GM12865 (cell line): Measurements from ENCODE around the gene GRK5.
"Not testable (repeated sequence)": the region's sequence is repeated elsewhere in the genome, so short reads cannot be mapped to it uniquely, and the experiment has no call there.

Experiments
- DNase-seq: peaks from one replicate; pipeline ENCODE4 v3.0.0; 2010; ENCODE audit warnings: low read depth
- H3K4me3 ChIP-seq: 2 replicates; pipeline ENCODE4 v1.5.1; 2011; ENCODE audit warnings: mild to moderate bottlenecking, low read depth, low read length, control low read depth
- CTCF ChIP-seq: IDR thresholded peaks from 2 replicates; pipeline ENCODE4 v1.5.1; 2011; ENCODE audit warnings: low read length, control low read depth, low read depth, inconsistent platforms; ENCODE audit not compliant: insufficient read depth; ENCODE audit errors: missing control alignments

Gene GRK5

GRCh38 chr10:119222537-119222936, 15.2 kb downstream of the GRK5 start:
- H3K4me3 ChIP-seq: no peak overlapping the region
- no peak for TF ChIP-seq CTCF
- no peak for DNase-seq

DNA sequence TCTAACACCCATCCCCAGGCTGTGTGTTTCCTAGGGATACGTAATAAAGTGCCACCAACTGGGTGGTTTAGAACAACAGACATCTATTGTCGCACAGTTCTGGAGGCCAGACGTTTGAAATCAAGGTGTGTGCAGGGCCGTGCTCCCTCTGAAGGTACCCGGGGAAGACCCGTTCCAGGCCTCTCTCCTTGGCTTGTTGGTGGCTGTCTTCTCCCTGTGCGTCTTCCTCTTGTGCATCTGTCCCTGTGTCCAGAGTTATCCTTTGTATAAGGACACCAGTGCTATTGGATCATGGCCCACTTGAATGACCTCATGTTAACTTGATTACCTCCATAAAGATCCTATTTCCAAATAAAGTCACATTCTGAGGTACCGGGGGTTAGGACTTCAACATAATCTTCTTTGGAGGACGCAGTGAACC, 15.6 kb downstream of the GRK5 start:
- DNase-seq: no peak
- TF ChIP-seq CTCF: no peak
- no peak overlapping the region for H3K4me3 ChIP-seq

GRCh38 chr10:119225083-119225658, 17.8 kb downstream of the GRK5 start:
- no peak overlapping the region for H3K4me3 ChIP-seq
- DNase-seq: no peak
- no peak for TF ChIP-seq CTCF

DNA sequence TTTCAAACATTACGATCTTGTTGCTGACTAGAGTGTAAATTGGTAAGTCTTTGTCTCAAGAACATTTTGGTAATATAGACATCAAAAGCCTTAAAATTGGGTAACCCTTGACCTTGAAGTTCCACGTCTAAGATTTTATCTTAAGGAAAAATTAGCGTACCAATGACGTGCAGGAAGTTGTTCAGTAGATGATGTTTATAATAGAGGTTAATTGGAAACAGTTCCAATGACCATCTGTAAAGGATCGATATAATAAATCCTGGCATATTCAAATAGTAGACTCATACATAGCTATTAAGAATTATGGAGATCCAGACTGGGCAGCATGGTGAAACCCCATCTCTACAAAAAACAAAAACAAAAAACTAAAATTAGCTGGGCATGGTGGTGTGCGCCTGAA, 20.5 kb downstream of the GRK5 start:
- H3K4me3 ChIP-seq: no peak overlapping the region
- no peak for DNase-seq
- TF ChIP-seq CTCF: no peak

DNA sequence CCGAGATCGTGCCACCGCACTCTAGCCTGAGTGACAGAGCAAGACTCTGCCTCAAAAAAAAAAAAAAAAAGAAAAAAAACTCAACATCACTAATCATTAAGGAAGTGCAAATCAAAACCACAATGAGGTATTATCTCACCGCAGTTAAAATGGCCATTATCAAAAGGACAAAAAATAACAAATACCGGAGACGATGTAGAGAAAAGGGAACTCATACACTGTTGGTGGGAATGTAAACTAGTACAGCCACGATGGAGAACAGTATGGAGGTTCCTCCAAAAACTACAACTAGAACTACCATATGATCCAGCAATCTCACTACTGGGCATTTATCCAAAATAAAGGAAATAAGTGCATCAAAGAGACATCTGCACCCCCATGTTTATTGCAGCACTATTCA, 24.3 kb downstream of the GRK5 start:
- H3K4me3 ChIP-seq: no peak overlapping the region
- DNase-seq: no peak
- TF ChIP-seq CTCF: no peak

DNA sequence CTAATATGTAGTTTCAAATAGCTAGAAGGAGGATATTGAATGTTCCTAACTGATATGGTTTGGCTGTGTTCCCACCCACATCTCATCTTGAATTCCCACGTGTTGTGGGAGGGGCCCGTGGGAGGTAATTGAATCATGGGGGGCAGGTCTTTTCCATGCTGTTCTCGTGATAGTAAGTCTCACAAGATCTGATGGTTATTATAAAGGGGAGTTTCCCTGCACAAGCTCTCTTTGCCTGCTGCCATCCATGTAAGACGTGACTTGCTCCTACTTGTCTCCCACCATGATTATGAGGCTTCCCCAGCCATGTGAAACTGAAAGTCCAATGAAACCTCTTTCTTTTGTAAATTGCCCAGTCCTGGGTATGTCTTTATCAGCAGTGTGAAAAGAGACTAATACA, 25.1 kb downstream of the GRK5 start:
- not testable (repeated sequence) for DNase-seq, H3K4me3 ChIP-seq

GRCh38 chr10:119233123-119233820, 25.9 kb downstream of the GRK5 start:
- no peak overlapping the region for H3K4me3 ChIP-seq
- no peak for TF ChIP-seq CTCF
- no peak for DNase-seq
